ENCODE measurements around the gene UBAP1L.
"Not testable (repeated sequence)": the region's sequence is repeated elsewhere in the genome, so short reads cannot be mapped to it uniquely, and the experiment has no call there.

DNA sequence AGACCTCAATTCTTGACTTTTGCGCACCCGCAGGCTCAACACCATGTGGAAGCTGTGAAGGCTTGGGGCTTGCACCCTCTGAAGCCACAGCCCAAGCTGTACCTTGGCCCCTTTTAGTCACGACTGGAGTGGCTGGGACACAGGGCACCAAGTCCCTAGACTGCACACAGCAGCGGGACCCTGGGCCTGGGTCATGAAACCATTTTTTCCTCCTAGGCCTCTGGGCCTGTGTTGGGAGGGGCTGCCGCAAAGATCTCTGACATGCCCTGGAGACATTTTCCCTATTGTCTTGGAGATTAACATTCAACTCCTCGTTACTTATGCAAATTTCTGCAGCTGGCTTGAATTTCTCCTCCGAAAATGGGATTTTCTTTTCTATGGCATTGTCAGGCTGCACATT, 22.1 kb upstream of the UBAP1L start:
- not testable (repeated sequence) for TF ChIP-seq POLR2A (IDR thresholded peaks at IDR 0.05; ENCODE audit: low read depth, low read length); MAZ (IDR thresholded peaks at IDR 0.05; ENCODE audit: borderline replicate concordance, low read depth, low read length); RAD21 (IDR thresholded peaks at IDR 0.05; ENCODE audit: low read length); NFE2L2 (IDR thresholded peaks at IDR 0.05; ENCODE audit: low read depth, low read length); MAFK (IDR thresholded peaks at IDR 0.05; ENCODE audit: low read depth, low read length); CEBPB (IDR thresholded peaks at IDR 0.05; ENCODE audit: low read depth, low read length); FOS (IDR thresholded peaks at IDR 0.05; ENCODE audit: low read depth, low read length); RFX5 (IDR thresholded peaks at IDR 0.05; ENCODE audit: low read depth, low read length); MXI1 (IDR thresholded peaks at IDR 0.05; ENCODE audit: borderline replicate concordance, low read depth, low read length)
- TF ChIP-seq, protein P1, sequence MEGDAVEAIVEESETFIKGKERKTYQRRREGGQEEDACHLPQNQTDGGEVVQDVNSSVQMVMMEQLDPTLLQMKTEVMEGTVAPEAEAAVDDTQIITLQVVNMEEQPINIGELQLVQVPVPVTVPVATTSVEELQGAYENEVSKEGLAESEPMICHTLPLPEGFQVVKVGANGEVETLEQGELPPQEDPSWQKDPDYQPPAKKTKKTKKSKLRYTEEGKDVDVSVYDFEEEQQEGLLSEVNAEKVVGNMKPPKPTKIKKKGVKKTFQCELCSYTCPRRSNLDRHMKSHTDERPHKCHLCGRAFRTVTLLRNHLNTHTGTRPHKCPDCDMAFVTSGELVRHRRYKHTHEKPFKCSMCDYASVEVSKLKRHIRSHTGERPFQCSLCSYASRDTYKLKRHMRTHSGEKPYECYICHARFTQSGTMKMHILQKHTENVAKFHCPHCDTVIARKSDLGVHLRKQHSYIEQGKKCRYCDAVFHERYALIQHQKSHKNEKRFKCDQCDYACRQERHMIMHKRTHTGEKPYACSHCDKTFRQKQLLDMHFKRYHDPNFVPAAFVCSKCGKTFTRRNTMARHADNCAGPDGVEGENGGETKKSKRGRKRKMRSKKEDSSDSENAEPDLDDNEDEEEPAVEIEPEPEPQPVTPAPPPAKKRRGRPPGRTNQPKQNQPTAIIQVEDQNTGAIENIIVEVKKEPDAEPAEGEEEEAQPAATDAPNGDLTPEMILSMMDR (conservative IDR thresholded peaks at IDR 0.05; ENCODE audit: low read depth, low read length), result not testable (repeated sequence)
- TF ChIP-seq, protein P2, sequence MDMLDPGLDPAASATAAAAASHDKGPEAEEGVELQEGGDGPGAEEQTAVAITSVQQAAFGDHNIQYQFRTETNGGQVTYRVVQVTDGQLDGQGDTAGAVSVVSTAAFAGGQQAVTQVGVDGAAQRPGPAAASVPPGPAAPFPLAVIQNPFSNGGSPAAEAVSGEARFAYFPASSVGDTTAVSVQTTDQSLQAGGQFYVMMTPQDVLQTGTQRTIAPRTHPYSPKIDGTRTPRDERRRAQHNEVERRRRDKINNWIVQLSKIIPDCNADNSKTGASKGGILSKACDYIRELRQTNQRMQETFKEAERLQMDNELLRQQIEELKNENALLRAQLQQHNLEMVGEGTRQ (IDR thresholded peaks at IDR 0.05; ENCODE audit: low read depth, low read length), result not testable (repeated sequence)
